ENCODE data around the gene PLPP4.

DNA sequence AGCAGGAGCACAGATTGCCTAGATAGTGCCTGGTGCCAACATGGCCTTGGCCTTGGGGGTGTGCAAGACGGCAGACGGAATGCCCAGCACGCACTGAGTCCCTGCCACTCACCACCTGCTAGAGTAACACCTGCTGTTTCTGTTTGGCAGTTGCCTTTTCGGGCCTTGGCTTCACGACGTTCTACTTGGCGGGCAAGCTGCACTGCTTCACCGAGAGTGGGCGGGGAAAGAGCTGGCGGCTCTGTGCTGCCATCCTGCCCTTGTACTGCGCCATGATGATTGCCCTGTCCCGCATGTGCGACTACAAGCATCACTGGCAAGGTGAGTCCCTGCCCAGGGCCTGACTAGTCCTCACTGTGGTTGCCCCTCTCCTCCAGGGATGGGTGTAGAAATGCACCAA, 118.0 kb downstream of the PLPP4 start:
- TF ChIP-seq, protein P1, sequence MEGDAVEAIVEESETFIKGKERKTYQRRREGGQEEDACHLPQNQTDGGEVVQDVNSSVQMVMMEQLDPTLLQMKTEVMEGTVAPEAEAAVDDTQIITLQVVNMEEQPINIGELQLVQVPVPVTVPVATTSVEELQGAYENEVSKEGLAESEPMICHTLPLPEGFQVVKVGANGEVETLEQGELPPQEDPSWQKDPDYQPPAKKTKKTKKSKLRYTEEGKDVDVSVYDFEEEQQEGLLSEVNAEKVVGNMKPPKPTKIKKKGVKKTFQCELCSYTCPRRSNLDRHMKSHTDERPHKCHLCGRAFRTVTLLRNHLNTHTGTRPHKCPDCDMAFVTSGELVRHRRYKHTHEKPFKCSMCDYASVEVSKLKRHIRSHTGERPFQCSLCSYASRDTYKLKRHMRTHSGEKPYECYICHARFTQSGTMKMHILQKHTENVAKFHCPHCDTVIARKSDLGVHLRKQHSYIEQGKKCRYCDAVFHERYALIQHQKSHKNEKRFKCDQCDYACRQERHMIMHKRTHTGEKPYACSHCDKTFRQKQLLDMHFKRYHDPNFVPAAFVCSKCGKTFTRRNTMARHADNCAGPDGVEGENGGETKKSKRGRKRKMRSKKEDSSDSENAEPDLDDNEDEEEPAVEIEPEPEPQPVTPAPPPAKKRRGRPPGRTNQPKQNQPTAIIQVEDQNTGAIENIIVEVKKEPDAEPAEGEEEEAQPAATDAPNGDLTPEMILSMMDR (IDR thresholded peaks at IDR 0.05; ENCODE audit: insufficient read depth, low read length, poor library complexity, severe bottlenecking), result no peak
- no peak for TF ChIP-seq EZH2phosphoT487 (conservative IDR thresholded peaks at IDR 0.05; ENCODE audit: low read length)

Data from SU-DHL-6 (cell line).